GM21717 (cell line): ENCODE results near the gene CHTF18.
"Not testable (repeated sequence)": the region's sequence is repeated elsewhere in the genome, so short reads cannot be mapped to it uniquely, and the experiment has no call there.

Experiments used
- ATAC-seq: cut with Tn5 transposase; IDR thresholded peaks from one replicate; pipeline ENCODE4 v1.9.1; 2021; ENCODE audit warnings: mild to moderate bottlenecking, moderate library complexity; ENCODE audit not compliant: unreplicated experiment

CHTF18 gene

GRCh38 chr16:825341-826061, 37.1 kb downstream of the CHTF18 start:
- no peak for ATAC-seq

- no peak for ATAC-seq
These were observed 39.1 kb downstream of the CHTF18 start for GRCh38 chr16:827513-827912.

- ATAC-seq, result no peak
These were observed 40.5 kb downstream of the CHTF18 start for GRCh38 chr16:828891-829290.

- ATAC-seq, result no peak
These were observed 41.9 kb downstream of the CHTF18 start for GRCh38 chr16:830107-830870.

GRCh38 chr16:830871-831570, 42.6 kb downstream of the CHTF18 start:
- ATAC-seq, result no peak

- ATAC-seq, result no peak
These were observed 43.4 kb downstream of the CHTF18 start for GRCh38 chr16:831571-832413.

- no peak for ATAC-seq
These were observed 44.4 kb downstream of the CHTF18 start for GRCh38 chr16:832652-833336.

GRCh38 chr16:833411-833810, 45.0 kb downstream of the CHTF18 start:
- no peak for ATAC-seq

GRCh38 chr16:835373-835772, 47.0 kb downstream of the CHTF18 start:
- no peak for ATAC-seq

GRCh38 chr16:836221-836620, 47.8 kb downstream of the CHTF18 start:
- no peak for ATAC-seq

- ATAC-seq, result not testable (repeated sequence)
These were observed 48.4 kb downstream of the CHTF18 start for GRCh38 chr16:836822-837221.

GRCh38 chr16:838741-839140, 50.3 kb downstream of the CHTF18 start:
- no peak for ATAC-seq

GRCh38 chr16:839643-840408, 51.4 kb downstream of the CHTF18 start:
- no peak for ATAC-seq

GRCh38 chr16:840561-841454, 52.4 kb downstream of the CHTF18 start:
- ATAC-seq, result no peak

GRCh38 chr16:841455-842060, 53.1 kb downstream of the CHTF18 start:
- ATAC-seq, result no peak

- ATAC-seq, result no peak
These were observed 53.6 kb downstream of the CHTF18 start for GRCh38 chr16:842061-842476.

GRCh38 chr16:842711-843560, 54.5 kb downstream of the CHTF18 start:
- ATAC-seq, result no peak
